Fibroblast of lung (primary cell): ENCODE data around the gene GAPVD1. TPM values are rescaled to one million over a fixed set of nuclear protein-coding genes. Genes with fewer than 3 reads are reported as not detected.

ENCODE experiments used
- DNase-seq, 2 donors: peaks; one replicate each; pipeline versions ENCODE4 v3.0.0 to v3.0.0-alpha.2; 2010; ENCODE audit warnings: low read depth in 2 of 2
- H2AFZ ChIP-seq: 2 replicates; pipeline ENCODE4 v1.5.1; 2012; ENCODE audit warnings: low read length, control low read depth, inconsistent platforms
- H3K27ac ChIP-seq: 2 replicates; pipeline ENCODE4 v1.5.1; 2011; ENCODE audit warnings: low read length, control low read depth; ENCODE audit not compliant: insufficient read depth
- H3K27me3 ChIP-seq: 2 replicates; pipeline ENCODE4 v1.5.1; 2011; ENCODE audit warnings: mild to moderate bottlenecking, low read length; ENCODE audit not compliant: control insufficient read depth, insufficient read depth
- H3K36me3 ChIP-seq: 2 replicates; pipeline ENCODE4 v1.5.1; 2011; ENCODE audit warnings: low read length; ENCODE audit not compliant: control insufficient read depth, insufficient read depth
- H3K4me1 ChIP-seq: 2 replicates; pipeline ENCODE4 v1.5.1; 2011; ENCODE audit warnings: low read length; ENCODE audit not compliant: control insufficient read depth, insufficient read depth; ENCODE audit errors: extremely low read depth
- H3K4me2 ChIP-seq: 2 replicates; pipeline ENCODE4 v1.5.1; 2011; ENCODE audit warnings: low read length, control low read depth; ENCODE audit not compliant: insufficient read depth; ENCODE audit errors: extremely low read depth
- H3K4me3 ChIP-seq, 4 experiments: fragments of 200-600 bp in 1 of 4; sonication (generic) in 1 of 4; replicated peaks in 1 of 4; 2 replicates each; pipeline ENCODE4 v1.5.1; 2011 to 2016; ENCODE audit warnings: low read length in 4 of 4, low read depth in 3 of 4, mild to moderate bottlenecking in 3 of 4, control low read depth in 2 of 4, inconsistent platforms in 1 of 4, mixed read lengths in 1 of 4; ENCODE audit not compliant: insufficient read depth in 1 of 4; ENCODE audit errors: control extremely low read depth in 1 of 4
- H3K79me2 ChIP-seq: 2 replicates; pipeline ENCODE4 v1.5.1; 2012; ENCODE audit warnings: mild to moderate bottlenecking, low read length, inconsistent platforms; ENCODE audit not compliant: control insufficient read depth, insufficient read depth
- H3K9ac ChIP-seq: 2 replicates; pipeline ENCODE4 v1.5.1; 2011; ENCODE audit warnings: mild to moderate bottlenecking, low read length, control low read depth; ENCODE audit not compliant: insufficient read depth
- H3K9me3 ChIP-seq: 2 replicates; pipeline ENCODE4 v1.5.1; 2012; ENCODE audit warnings: low read depth, low read length; ENCODE audit not compliant: control insufficient read depth, insufficient read depth
- H4K20me1 ChIP-seq: 2 replicates; pipeline ENCODE4 v1.5.1; 2011; ENCODE audit warnings: low read length; ENCODE audit not compliant: control insufficient read depth, insufficient read depth; ENCODE audit errors: extremely low read depth
- EZH2 ChIP-seq: IDR thresholded peaks from 2 replicates; pipeline ENCODE4 v1.5.1; 2012; ENCODE audit warnings: low read length, control low read depth, mild to moderate bottlenecking; ENCODE audit errors: missing control alignments
- polyA plus RNA-seq, 2 donors: library from polyadenylated mRNA; depleted of rRNA in 1 of 2; stranded (reverse) in 1 of 2; unstranded in 1 of 2; fragments of >200 nt; gene quantifications; 2 replicates each; pipeline ENCODE4 v1.2.1, GENCODE V29; 2011 to 2012; ENCODE audit warnings: missing spikeins in 1 of 2
- total RNA-seq: library from RNA; depleted of rRNA; stranded (reverse); fragments of >200 nt; gene quantifications from 2 replicates; pipeline ENCODE4 v1.2.1, GENCODE V29; 2014
- TF ChIP-seq, protein P1 (sequence below), 2 donors: IDR thresholded peaks in 1 of 2; conservative IDR thresholded peaks in 1 of 2; 1 replicate in 1 of 2; 2 replicates in 1 of 2; pipeline ENCODE4 v1.5.1; 2011 to 2012; ENCODE audit warnings: low read length in 2 of 2, control low read depth in 1 of 2, inconsistent platforms in 1 of 2, low read depth in 1 of 2, mild to moderate bottlenecking in 1 of 2

GAPVD1 gene
- total and polyA plus RNA-seq, 2 donors (not counting 1 experiment from before 2014, with no cell fraction given), result 23.0 to 72.3 TPM

GRCh38 chr9:125276771-125277170 is 15.1 kb downstream of the GAPVD1 start:
- TF ChIP-seq, protein P1, sequence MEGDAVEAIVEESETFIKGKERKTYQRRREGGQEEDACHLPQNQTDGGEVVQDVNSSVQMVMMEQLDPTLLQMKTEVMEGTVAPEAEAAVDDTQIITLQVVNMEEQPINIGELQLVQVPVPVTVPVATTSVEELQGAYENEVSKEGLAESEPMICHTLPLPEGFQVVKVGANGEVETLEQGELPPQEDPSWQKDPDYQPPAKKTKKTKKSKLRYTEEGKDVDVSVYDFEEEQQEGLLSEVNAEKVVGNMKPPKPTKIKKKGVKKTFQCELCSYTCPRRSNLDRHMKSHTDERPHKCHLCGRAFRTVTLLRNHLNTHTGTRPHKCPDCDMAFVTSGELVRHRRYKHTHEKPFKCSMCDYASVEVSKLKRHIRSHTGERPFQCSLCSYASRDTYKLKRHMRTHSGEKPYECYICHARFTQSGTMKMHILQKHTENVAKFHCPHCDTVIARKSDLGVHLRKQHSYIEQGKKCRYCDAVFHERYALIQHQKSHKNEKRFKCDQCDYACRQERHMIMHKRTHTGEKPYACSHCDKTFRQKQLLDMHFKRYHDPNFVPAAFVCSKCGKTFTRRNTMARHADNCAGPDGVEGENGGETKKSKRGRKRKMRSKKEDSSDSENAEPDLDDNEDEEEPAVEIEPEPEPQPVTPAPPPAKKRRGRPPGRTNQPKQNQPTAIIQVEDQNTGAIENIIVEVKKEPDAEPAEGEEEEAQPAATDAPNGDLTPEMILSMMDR (conservative IDR thresholded peaks at IDR 0.05 in 1 of 2, IDR thresholded peaks at IDR 0.05 in 1 of 2; ENCODE audit: low read depth in 1 of 2, low read length in 2 of 2), result no peak
- no peak for TF ChIP-seq EZH2
- H3K4me1 ChIP-seq, result no peaks in the 10 kb centered on the region
- H3K9ac ChIP-seq, result no peak overlapping the region
- no peaks in the 10 kb centered on the region for H3K9me3 ChIP-seq
- no peak overlapping the region for H3K4me2 ChIP-seq
- H3K79me2 ChIP-seq, result peaks cover 58% of the 10 kb centered on the region
- H3K36me3 ChIP-seq, result peaks cover 2% of the 10 kb centered on the region
- H3K4me3 ChIP-seq, result no peak overlapping the region
- no peaks in the 10 kb centered on the region for H4K20me1 ChIP-seq
- H2AFZ ChIP-seq, result no peak overlapping the region
- H3K27ac ChIP-seq, result no peak overlapping the region
- no peak for DNase-seq
- no peaks in the 10 kb centered on the region for H3K27me3 ChIP-seq

GRCh38 chr9:125277411-125277810 is 15.8 kb downstream of the GAPVD1 start:
- H3K27me3 ChIP-seq, result no peaks in the 10 kb centered on the region
- H3K4me3 ChIP-seq, result no peak overlapping the region
- no peak overlapping the region for H3K27ac ChIP-seq
- H3K4me2 ChIP-seq, result no peak overlapping the region
- H3K36me3 ChIP-seq, result peaks cover 2% of the 10 kb centered on the region
- no peaks in the 10 kb centered on the region for H3K4me1 ChIP-seq
- DNase-seq, result no peak
- no peak overlapping the region for H3K9ac ChIP-seq
- no peaks in the 10 kb centered on the region for H3K9me3 ChIP-seq
- H3K79me2 ChIP-seq, result peaks cover 61% of the 10 kb centered on the region
- no peaks in the 10 kb centered on the region for H4K20me1 ChIP-seq
- no peak for TF ChIP-seq EZH2
- H2AFZ ChIP-seq, result no peak overlapping the region

DNA sequence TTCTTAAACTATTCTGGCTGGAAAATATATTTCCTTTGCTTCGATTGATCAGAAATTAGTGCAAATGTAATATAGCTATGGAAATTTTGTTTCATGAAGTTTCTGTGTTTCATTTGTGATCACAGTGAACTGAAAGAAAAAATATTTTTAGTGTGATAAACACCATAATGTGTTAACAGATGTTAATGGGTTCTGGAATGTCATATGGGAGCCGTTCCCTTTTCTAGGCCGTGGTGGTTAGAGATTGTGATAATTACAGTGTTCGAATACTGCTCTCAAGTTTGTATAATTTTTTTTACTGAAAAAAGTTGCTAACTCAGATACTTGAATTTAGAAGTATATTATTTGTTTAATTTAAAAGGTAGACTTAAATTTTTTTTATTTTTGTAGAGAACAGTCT is 19.3 kb downstream of the GAPVD1 start:
- H3K4me3 ChIP-seq, result no peak overlapping the region
- no peak for DNase-seq
- H3K36me3 ChIP-seq, result peaks cover 2% of the 10 kb centered on the region
- H3K79me2 ChIP-seq, result peaks cover 57% of the 10 kb centered on the region
- H3K4me2 ChIP-seq, result no peak overlapping the region
- H2AFZ ChIP-seq, result no peak overlapping the region
- H3K9me3 ChIP-seq, result no peaks in the 10 kb centered on the region
- no peaks in the 10 kb centered on the region for H3K4me1 ChIP-seq
- no peak overlapping the region for H3K27ac ChIP-seq
- TF ChIP-seq EZH2, result no peak
- TF ChIP-seq, protein P1 (conservative IDR thresholded peaks at IDR 0.05 in 1 of 2, IDR thresholded peaks at IDR 0.05 in 1 of 2; ENCODE audit: low read depth in 1 of 2, low read length in 2 of 2), result no peak
- no peaks in the 10 kb centered on the region for H3K27me3 ChIP-seq
- H4K20me1 ChIP-seq, result no peaks in the 10 kb centered on the region
- H3K9ac ChIP-seq, result no peak overlapping the region
